Aorta (tissue), 5 donors: ENCODE results near the gene DAAM2. TPM values are rescaled to one million over a fixed set of nuclear protein-coding genes. Genes with fewer than 3 reads are reported as not detected.

Source experiments
- ATAC-seq: fragments of 200-7000 bp; cut with Tn5 transposase; one replicate; pipeline ENCODE4 v1.9.1; 2022; ENCODE audit warnings: moderate library complexity; ENCODE audit not compliant: low FRiP score
- DNase-seq, 2 donors: peaks; one replicate each; pipeline ENCODE4 v3.0.0-alpha.2; 2020
- H3K27ac ChIP-seq, 2 donors: one replicate each; pipeline ENCODE4 v1.5.1; 2013; ENCODE audit warnings: low read length in 2 of 2, mild to moderate bottlenecking in 2 of 2, moderate library complexity in 2 of 2, control low read depth in 1 of 2, inconsistent platforms in 1 of 2, low read depth in 1 of 2
- H3K27me3 ChIP-seq, 2 donors: one replicate each; pipeline ENCODE4 v1.6.1; 2013; ENCODE audit warnings: control low read depth in 1 of 2, low read length in 1 of 2, mild to moderate bottlenecking in 1 of 2, moderate library complexity in 1 of 2; ENCODE audit not compliant: insufficient read depth in 2 of 2, control insufficient read depth in 1 of 2
- H3K36me3 ChIP-seq, 2 donors: one replicate each; pipeline ENCODE4 v1.6.1; 2013; ENCODE audit warnings: control low read depth in 1 of 2, low read length in 1 of 2, mild to moderate bottlenecking in 1 of 2; ENCODE audit not compliant: insufficient read depth in 2 of 2, control insufficient read depth in 1 of 2
- H3K4me1 ChIP-seq, 2 donors: one replicate each; pipeline ENCODE4 v1.6.1; 2013; ENCODE audit warnings: low read length in 2 of 2, control low read depth in 1 of 2, mild to moderate bottlenecking in 1 of 2, moderate library complexity in 1 of 2; ENCODE audit not compliant: insufficient read depth in 2 of 2, control insufficient read depth in 1 of 2
- H3K4me3 ChIP-seq, 2 donors: one replicate each; pipeline ENCODE4 v1.5.1; 2013; ENCODE audit warnings: low read length in 2 of 2, control low read depth in 1 of 2, mild to moderate bottlenecking in 1 of 2
- H3K9me3 ChIP-seq: one replicate; pipeline ENCODE4 v1.6.1; 2013; ENCODE audit warnings: mild to moderate bottlenecking, low read length; ENCODE audit not compliant: control insufficient read depth
- WGBS, 2 donors: extraction: QIAGEN DNeasy Blood & Tissue Kit; methylation state at CpG; one replicate each; pipeline ENCODE4 v1.1.7; 2013; 5-methylcytosine and 5-hydroxymethylcytosine counted together
- intact Hi-C, 2 donors: fragments of 100-400 bp; cut with DNase I; formaldehyde crosslinking; loops; one replicate each; pipeline versions ENCODE4 v1.14.2 to v1.15.0; 2022
- polyA plus RNA-seq, 2 donors: library from polyadenylated mRNA; stranded (reverse); fragments of 200-250 nt; gene quantifications; one replicate each; pipeline ENCODE4 v1.2.3, GENCODE V29; 2013
- total RNA-seq, 2 donors: library from RNA; stranded (reverse); fragmentation: NEBNext Ultra II Directional; extraction: Animal tissue kit (Norgen Biotek cat#: 25700); gene quantifications; one replicate each; pipeline ENCODE4 v1.2.1, GENCODE V29; 2021
- donor health status: healthy with polysubstance abuse.
- donor health status: Bipolar disorder and iron deficiency.
- donor health status: DM: no; HTN: no; CAD: no.
- donor health status: DM: no; HTN: no; CAD: no.
- donor health status: DM: yes; HTN: yes; CAD: no.

The DAAM2 gene
- total and polyA plus RNA-seq, 4 donors = 27.3 to 62.1 (median 45.9) TPM

GRCh38 chr6:39841291-39841690 is 49.1 kb downstream of the DAAM2 start:
- H3K36me3 ChIP-seq = no peaks in the 10 kb centered on the region
- H3K4me1 ChIP-seq = peaks cover 3 to 7% of the 10 kb centered on the region in 2 donors
- WGBS, 2 donors = 15 to 23% methylated on average over 2 to 3 of the region's 3 CpGs
- DNase-seq = no peak
- H3K27ac ChIP-seq = peak overlapping the region in 1 of 2 donors; percentile 48
- no peak for ATAC-seq
- no peak overlapping the region for H3K4me3 ChIP-seq
- intact Hi-C loops = no loop called here
- H3K27me3 ChIP-seq = no peaks in the 10 kb centered on the region
- H3K9me3 ChIP-seq = no peaks in the 10 kb centered on the region

DNA sequence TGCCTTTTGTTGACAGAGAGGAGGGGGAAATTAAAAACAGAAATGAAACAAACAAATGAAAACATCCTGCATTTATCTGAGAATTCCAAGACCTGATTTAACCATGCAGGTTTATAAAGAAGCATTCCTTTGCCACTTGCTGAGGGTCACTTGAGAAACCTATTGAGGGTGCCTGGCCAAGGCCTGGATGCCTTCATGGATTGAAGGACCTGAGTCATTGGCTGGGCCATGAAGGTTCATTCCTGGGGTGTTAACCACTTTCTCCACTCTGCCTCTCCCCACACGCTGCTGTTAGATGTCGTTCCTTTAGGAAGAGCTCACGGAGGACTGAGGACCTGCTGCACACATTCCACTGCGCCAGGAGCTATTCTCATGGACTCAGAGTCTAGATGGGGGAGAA is 49.7 kb downstream of the DAAM2 start:
- H3K9me3 ChIP-seq = no peaks in the 10 kb centered on the region
- ATAC-seq (no peak), DNase-seq (no peak)
- H3K4me3 ChIP-seq = no peak overlapping the region
- no peak overlapping the region for H3K27ac ChIP-seq
- no peaks in the 10 kb centered on the region for H3K27me3 ChIP-seq
- no peaks in the 10 kb centered on the region for H3K36me3 ChIP-seq
- intact Hi-C loops = no loop called here
- WGBS, 2 donors = 70 to 90% methylated on average over 4 of the region's 4 CpGs
- H3K4me1 ChIP-seq = peaks cover 3 to 4% of the 10 kb centered on the region in 2 donors

GRCh38 chr6:39843305-39844020 is 51.3 kb downstream of the DAAM2 start:
- intact Hi-C loops = no loop called here
- Histone ChIP-seq H3K36me3 (no peaks in the 10 kb centered on the region), H3K27me3 (no peaks in the 10 kb centered on the region), H3K27ac (peak overlapping the region; percentile 44 to 69), H3K4me1 (peaks cover 3% of the 10 kb centered on the region in 2 donors), H3K9me3 (no peaks in the 10 kb centered on the region), H3K4me3 (no peak overlapping the region)
- ATAC-seq (peak; percentile 67), DNase-seq (no peak)
- 9 to 15% methylated on average over 12 of the region's 12 CpGs for WGBS, 2 donors

GRCh38 chr6:39844866-39845265 is 52.7 kb downstream of the DAAM2 start:
- H3K27ac ChIP-seq = peak overlapping the region in 1 of 2 donors; percentile 55
- no peak for ATAC-seq
- peaks cover 1 to 3% of the 10 kb centered on the region in 2 donors for H3K4me1 ChIP-seq
- DNase-seq = no peak
- WGBS, 2 donors = 96 to 98% methylated on average over 1 of the region's 1 CpG
- intact Hi-C loops = no loop called here
- H3K36me3 ChIP-seq = no peaks in the 10 kb centered on the region
- no peaks in the 10 kb centered on the region for H3K9me3 ChIP-seq
- H3K27me3 ChIP-seq = no peaks in the 10 kb centered on the region
- H3K4me3 ChIP-seq = no peak overlapping the region

- intact Hi-C loops = no loop called here
- DNase-seq (peak; percentile 83 to 89), ATAC-seq (peak; percentile 75)
- Histone ChIP-seq H3K4me3 (peak overlapping the region in 1 of 2 donors; percentile 40), H3K27me3 (no peaks in the 10 kb centered on the region), H3K9me3 (no peaks in the 10 kb centered on the region), H3K27ac (peak overlapping the region in 1 of 2 donors; percentile 13), H3K4me1 (peaks cover 10 to 11% of the 10 kb centered on the region in 2 donors), H3K36me3 (no peaks in the 10 kb centered on the region)
- 5 to 7% methylated on average over 10 of the region's 10 CpGs for WGBS, 2 donors
Observed at GRCh38 chr6:39847221-39847620, 55.0 kb downstream of the DAAM2 start.

DNA sequence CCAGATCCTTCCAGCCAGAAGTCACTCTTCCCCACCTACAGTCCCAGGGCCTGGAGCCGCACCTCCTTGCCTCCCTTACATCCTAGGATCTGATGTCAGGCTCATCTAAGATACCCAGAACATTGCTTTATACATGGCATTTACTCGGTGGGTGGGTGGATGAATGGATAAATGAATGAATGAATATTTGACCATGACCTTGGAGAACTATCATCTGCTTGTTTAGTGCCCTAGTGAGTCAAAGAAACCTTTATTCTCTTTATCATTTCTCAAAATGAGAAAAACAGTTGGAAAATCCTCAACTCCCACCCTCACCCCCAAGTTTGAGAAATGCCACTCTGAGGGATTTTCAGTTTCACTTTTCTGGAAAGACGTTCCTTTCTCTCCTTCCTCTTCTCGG is 56.0 kb downstream of the DAAM2 start:
- no peak for ATAC-seq
- H3K27ac ChIP-seq = peak overlapping the region in 1 of 2 donors; percentile 60

DNA sequence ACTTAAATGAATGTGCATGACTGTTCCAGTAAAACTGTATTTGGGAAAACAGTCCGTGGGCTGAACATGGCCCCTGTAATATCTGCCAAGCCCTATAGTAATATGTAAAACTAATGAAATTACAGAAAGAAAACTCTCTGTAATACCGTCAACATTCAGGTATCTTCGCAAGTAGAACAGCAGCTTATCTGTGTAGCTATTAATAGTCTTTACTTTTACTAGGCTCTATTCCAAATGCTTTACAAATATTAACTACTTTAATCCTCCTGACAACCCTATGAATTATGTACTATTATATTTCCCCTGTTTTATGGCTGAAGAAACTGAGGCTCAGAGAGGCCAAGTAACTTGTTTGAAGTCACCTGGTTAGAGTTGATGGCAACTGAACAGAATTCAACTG is 57.1 kb downstream of the DAAM2 start:
- H3K27me3 ChIP-seq = no peaks in the 10 kb centered on the region
- H3K4me3 ChIP-seq = no peak overlapping the region
- H3K4me1 ChIP-seq = peaks cover 9 to 13% of the 10 kb centered on the region in 2 donors
- DNase-seq = no peak
- H3K27ac ChIP-seq = peak overlapping the region; percentile 31 to 68
- no peaks in the 10 kb centered on the region for H3K36me3 ChIP-seq
- intact Hi-C loops = no loop called here
- ATAC-seq = no peak
- 5 to 6% methylated on average over 3 of the region's 3 CpGs for WGBS, 2 donors
- no peaks in the 10 kb centered on the region for H3K9me3 ChIP-seq

More for the DNA sequence above, 56.0 kb downstream of the DAAM2 start:
- intact Hi-C loops = no loop called here
- Histone ChIP-seq H3K4me3 (peak overlapping the region in 1 of 2 donors; percentile 19), H3K9me3 (no peaks in the 10 kb centered on the region), H3K36me3 (no peaks in the 10 kb centered on the region), H3K4me1 (peaks cover 9 to 13% of the 10 kb centered on the region in 2 donors), H3K27me3 (no peaks in the 10 kb centered on the region)
- 35 to 41% methylated on average over 4 of the region's 4 CpGs for WGBS, 2 donors
- DNase-seq = no peak

- no peaks in the 10 kb centered on the region for H3K9me3 ChIP-seq
- H3K4me1 ChIP-seq = peaks cover 9 to 13% of the 10 kb centered on the region in 2 donors
- 44 to 45% methylated on average over 6 of the region's 6 CpGs for WGBS, 2 donors
- ATAC-seq (no peak), DNase-seq (no peak)
- H3K27ac ChIP-seq = peak overlapping the region in 1 of 2 donors; percentile 68
- no peaks in the 10 kb centered on the region for H3K36me3 ChIP-seq
- H3K4me3 ChIP-seq = no peak overlapping the region
- intact Hi-C loops = loop anchor here (5.0 kb wide), 2 partner anchors 37 to 57 kb away; partner anchors contain the start of gene DAAM2 (in 1 of the 2)
- no peaks in the 10 kb centered on the region for H3K27me3 ChIP-seq
Observed at GRCh38 chr6:39849764-39850163, 57.6 kb downstream of the DAAM2 start.

DNA sequence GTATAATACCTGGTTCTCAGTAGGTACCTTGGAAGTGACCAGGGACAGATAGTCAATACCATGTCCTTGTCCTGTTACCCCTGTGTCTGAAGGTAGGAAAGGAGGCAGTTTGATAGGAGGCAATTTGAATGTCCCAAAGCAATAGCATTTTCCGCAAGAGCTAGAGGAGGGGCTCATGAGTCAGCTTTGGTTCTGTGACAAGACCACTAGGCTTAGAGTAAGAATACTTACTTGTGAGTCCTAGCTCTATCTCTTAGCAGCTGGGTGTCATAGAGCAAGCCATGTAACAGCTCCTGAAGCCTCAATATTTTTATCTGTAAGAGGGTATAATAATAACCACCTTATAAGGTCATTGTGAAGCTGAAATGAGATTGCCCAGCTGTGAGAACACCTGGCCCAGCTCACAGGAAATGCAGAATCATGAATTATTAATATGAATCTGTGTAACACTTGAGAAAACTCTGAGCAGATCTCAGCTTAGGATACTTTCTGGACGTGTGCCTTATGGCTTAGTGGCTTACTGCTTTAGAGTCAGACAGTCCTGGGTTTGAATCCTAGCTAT is 58.6 kb downstream of the DAAM2 start:
- Histone ChIP-seq H3K27me3 (no peaks in the 10 kb centered on the region), H3K4me1 (peaks cover 9 to 13% of the 10 kb centered on the region in 2 donors), H3K36me3 (no peaks in the 10 kb centered on the region), H3K4me3 (no peak overlapping the region), H3K9me3 (no peaks in the 10 kb centered on the region), H3K27ac (no peak overlapping the region)
- DNase-seq (no peak), ATAC-seq (no peak)
- WGBS, 2 donors = 10 to 18% methylated on average over 2 of the region's 2 CpGs
- intact Hi-C loops = loop anchor here (5.0 kb wide), 2 partner anchors 39 to 59 kb away; partner anchors contain the start of gene DAAM2 (in 1 of the 2)
